ENCODE results near the gene ADAMTSL4.
A peak's percentile ranks its signal among the peaks of the same experiment; 100 is the strongest.

Gene ADAMTSL4

GRCh38 chr1:150528196-150528595, 21.0 kb upstream of the ADAMTSL4 start:
- Mint-ChIP-seq H3K4me3 (no peak overlapping the region), H3K4me1 (peaks cover 28% of the 10 kb centered on the region), H3K27ac (no peak overlapping the region), H3K9me3 (no peaks in the 10 kb centered on the region), H3K27me3 (ENCODE audit: low read depth, poor library complexity) (no peaks in the 10 kb centered on the region), H3K36me3 (ENCODE audit: low read depth) (no peaks in the 10 kb centered on the region)
- TF ChIP-seq, protein P1, sequence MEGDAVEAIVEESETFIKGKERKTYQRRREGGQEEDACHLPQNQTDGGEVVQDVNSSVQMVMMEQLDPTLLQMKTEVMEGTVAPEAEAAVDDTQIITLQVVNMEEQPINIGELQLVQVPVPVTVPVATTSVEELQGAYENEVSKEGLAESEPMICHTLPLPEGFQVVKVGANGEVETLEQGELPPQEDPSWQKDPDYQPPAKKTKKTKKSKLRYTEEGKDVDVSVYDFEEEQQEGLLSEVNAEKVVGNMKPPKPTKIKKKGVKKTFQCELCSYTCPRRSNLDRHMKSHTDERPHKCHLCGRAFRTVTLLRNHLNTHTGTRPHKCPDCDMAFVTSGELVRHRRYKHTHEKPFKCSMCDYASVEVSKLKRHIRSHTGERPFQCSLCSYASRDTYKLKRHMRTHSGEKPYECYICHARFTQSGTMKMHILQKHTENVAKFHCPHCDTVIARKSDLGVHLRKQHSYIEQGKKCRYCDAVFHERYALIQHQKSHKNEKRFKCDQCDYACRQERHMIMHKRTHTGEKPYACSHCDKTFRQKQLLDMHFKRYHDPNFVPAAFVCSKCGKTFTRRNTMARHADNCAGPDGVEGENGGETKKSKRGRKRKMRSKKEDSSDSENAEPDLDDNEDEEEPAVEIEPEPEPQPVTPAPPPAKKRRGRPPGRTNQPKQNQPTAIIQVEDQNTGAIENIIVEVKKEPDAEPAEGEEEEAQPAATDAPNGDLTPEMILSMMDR (IDR thresholded peaks at IDR 0.05), result no peak
- DNase-seq, result no peak

- H3K4me1 Mint-ChIP-seq, result peaks cover 27% of the 10 kb centered on the region
- H3K27me3 Mint-ChIP-seq (ENCODE audit: low read depth, poor library complexity), result no peaks in the 10 kb centered on the region
- TF ChIP-seq, protein P1 (IDR thresholded peaks at IDR 0.05), result no peak
- no peak overlapping the region for H3K4me3 Mint-ChIP-seq
- no peaks in the 10 kb centered on the region for H3K9me3 Mint-ChIP-seq
- no peaks in the 10 kb centered on the region for H3K36me3 Mint-ChIP-seq (ENCODE audit: low read depth)
- no peak for DNase-seq
- peak overlapping the region; percentile 57 for H3K27ac Mint-ChIP-seq
Observed at GRCh38 chr1:150529017-150529416, 20.2 kb upstream of the ADAMTSL4 start.

DNA sequence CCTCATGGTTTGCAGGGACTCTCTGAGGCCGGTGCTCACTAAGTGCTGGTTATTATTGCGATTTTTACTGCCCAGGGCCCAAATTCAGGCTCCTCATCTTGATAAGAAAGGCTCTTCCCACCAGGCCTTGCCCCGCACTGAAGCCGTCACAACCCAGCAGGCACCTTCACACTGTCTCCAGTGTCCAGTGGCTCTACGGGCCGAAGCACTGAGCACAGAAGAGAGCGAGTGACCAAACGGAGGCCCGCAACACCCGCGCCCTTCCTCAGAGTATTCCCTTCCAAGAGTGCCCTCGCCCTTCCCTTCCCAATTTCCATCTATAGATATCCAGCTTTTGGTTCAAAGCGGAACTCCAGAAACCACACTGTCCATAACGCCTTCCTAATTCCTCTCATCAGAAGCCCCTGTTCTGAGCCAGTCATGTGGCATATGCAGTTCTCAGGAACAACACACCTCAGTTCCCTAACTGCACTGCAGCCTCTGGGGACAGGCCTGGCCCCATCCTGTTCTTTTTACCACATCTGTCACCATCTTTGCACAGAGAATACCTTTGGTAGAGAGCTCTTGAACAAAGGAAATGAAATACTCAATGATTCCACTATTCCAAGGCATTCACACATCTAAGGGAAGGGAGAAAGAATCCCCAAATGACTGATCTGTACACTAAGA, 18.6 kb upstream of the ADAMTSL4 start:
- peaks cover 27% of the 10 kb centered on the region for H3K4me1 Mint-ChIP-seq
- H3K9me3 Mint-ChIP-seq, result no peaks in the 10 kb centered on the region
- no peak overlapping the region for H3K4me3 Mint-ChIP-seq
- no peaks in the 10 kb centered on the region for H3K36me3 Mint-ChIP-seq (ENCODE audit: low read depth)
- TF ChIP-seq, protein P1 (IDR thresholded peaks at IDR 0.05), result no peak
- H3K27ac Mint-ChIP-seq, result peak overlapping the region; percentile 4
- DNase-seq, result no peak
- H3K27me3 Mint-ChIP-seq (ENCODE audit: low read depth, poor library complexity), result no peaks in the 10 kb centered on the region

DNA sequence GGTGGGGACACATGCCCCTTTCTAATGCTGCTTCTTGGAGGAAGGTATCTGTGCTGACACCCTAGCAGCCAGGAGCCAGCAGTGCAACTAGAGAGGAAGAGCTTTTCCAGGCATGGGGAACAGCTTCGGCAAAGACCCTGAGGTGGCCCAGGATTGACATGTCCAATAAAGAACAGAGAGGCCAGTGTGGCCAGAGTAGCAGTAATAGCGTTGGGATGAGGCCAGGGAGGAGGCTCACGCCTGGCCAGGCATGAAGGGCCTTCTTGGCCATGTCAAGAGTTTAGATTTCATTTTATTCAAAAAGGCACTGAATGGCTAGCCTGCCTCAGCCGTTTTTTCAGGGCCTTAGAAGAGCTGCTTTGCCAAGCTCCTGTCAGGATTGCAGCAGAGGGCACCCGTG, 16.3 kb upstream of the ADAMTSL4 start:
- H3K4me3 Mint-ChIP-seq, result no peak overlapping the region
- H3K27ac Mint-ChIP-seq, result peak overlapping the region; percentile 77

DNA sequence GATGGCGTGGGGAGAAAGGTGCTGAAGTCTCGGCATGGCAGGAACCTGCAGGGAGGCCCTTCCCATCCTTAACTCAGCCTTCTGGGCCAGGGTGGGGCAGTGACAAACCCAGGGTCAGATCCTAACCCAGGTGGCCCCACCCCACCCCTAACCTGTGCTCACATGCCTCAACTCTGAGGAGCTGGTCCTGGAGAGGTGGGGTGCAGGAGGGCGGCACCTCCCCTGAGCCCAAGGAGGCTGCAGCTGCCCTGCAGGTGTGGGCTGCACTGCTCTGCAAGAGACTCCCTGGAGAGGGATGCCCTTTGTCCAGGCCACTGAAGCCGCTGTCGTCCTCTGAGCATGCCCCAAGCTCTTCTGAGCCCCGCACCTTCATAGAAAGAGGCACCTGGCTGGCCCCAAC, 15.2 kb upstream of the ADAMTSL4 start:
- peaks cover 42% of the 10 kb centered on the region for H3K4me1 Mint-ChIP-seq
- H3K27ac Mint-ChIP-seq, result no peak overlapping the region
- H3K36me3 Mint-ChIP-seq (ENCODE audit: low read depth), result no peaks in the 10 kb centered on the region
- H3K27me3 Mint-ChIP-seq (ENCODE audit: low read depth, poor library complexity), result no peaks in the 10 kb centered on the region
- TF ChIP-seq, protein P1 (IDR thresholded peaks at IDR 0.05), result no peak
- H3K9me3 Mint-ChIP-seq, result no peaks in the 10 kb centered on the region
- DNase-seq, result no peak
- H3K4me3 Mint-ChIP-seq, result no peak overlapping the region

More for the DNA sequence above, 16.3 kb upstream of the ADAMTSL4 start:
- no peaks in the 10 kb centered on the region for H3K36me3 Mint-ChIP-seq (ENCODE audit: low read depth)
- DNase-seq, result no peak
- peaks cover 33% of the 10 kb centered on the region for H3K4me1 Mint-ChIP-seq
- no peaks in the 10 kb centered on the region for H3K27me3 Mint-ChIP-seq (ENCODE audit: low read depth, poor library complexity)
- no peaks in the 10 kb centered on the region for H3K9me3 Mint-ChIP-seq
- TF ChIP-seq, protein P1 (IDR thresholded peaks at IDR 0.05), result no peak
